Measurements from ENCODE around the gene RBPMS2. TPM values are rescaled to one million over a fixed set of nuclear protein-coding genes. Genes with fewer than 3 reads are reported as not detected.
A peak's percentile ranks its signal among the peaks of the same experiment; 100 is the strongest.
"Not testable (repeated sequence)": the region's sequence is repeated elsewhere in the genome, so short reads cannot be mapped to it uniquely, and the experiment has no call there.

RBPMS2 gene
- polyA plus RNA-seq, 2 of the 4 experiments (the other 2 are of a cell fraction) = 3.0 to 8.7 TPM

- ChIA-PET CTCF (interaction anchor here (0.7 to 25.0 kb wide), 7 partner anchors 7 to 123 kb away, joined by 3 to 962 read pairs (median 9); no protein-coding TSS in a partner anchor), POLR2A (no interaction called here)
- WGBS (ENCODE audit: missing lambda C conversion rate) = 73% methylated on average over 1 of the region's 1 CpG
- no peak overlapping the region for H3K4me2 ChIP-seq
- FAIRE-seq (no peak), DNase-seq (ENCODE audit: low read depth in 1 of 2, low spot score in 1 of 2) (no peak), ATAC-seq (no peak)
- no peak for TF ChIP-seq CTCF (IDR thresholded peaks at IDR 0.05)
- TF ChIP-seq BCL3 (IDR thresholded peaks at IDR 0.05) = no peak
- TF ChIP-seq REST (IDR thresholded peaks at IDR 0.05) = no peak
- no peak for TF ChIP-seq E2F6 (IDR thresholded peaks at IDR 0.05; ENCODE audit: borderline replicate concordance, low read depth)
- no peak for TF ChIP-seq ZSCAN20 (CRISPR knock-in tag; IDR thresholded peaks at IDR 0.05)
- no peak for TF ChIP-seq TP53 (CRISPR knock-in tag; IDR thresholded peaks at IDR 0.05)
- H3K4me1 ChIP-seq = peaks cover 7% of the 10 kb centered on the region; the same call in 1 of the 3 replicates
- H3K9me3 ChIP-seq = no peaks in the 10 kb centered on the region
- H3K27ac ChIP-seq = no peak overlapping the region
- H3K4me3 ChIP-seq = no peak overlapping the region
These were observed 28.1 kb upstream of the RBPMS2 start for GRCh38 chr15:64803526-64803925.

GRCh38 chr15:64800476-64800875 lies 25.1 kb upstream of the RBPMS2 start:
- ChIA-PET CTCF (interaction anchor here (0.7 to 25.0 kb wide), 4 partner anchors 10 to 232 kb away, joined by 4 to 962 read pairs (median 24); no protein-coding TSS in a partner anchor), POLR2A (no interaction called here)
- H3K4me1 ChIP-seq = peaks cover 7% of the 10 kb centered on the region; the same call in 1 of the 3 replicates
- ATAC-seq = peak; percentile 30 to 56; a peak in 4 of 6 replicates
- H3K27ac ChIP-seq = no peak overlapping the region
- H3K4me3 ChIP-seq = no peak overlapping the region
- WGBS (ENCODE audit: missing lambda C conversion rate) = 29% methylated on average over 2 of the region's 2 CpGs
- no peak for FAIRE-seq
- DNase-seq (ENCODE audit: low read depth in 1 of 2, low spot score in 1 of 2) = peak in 1 of 2 experiments; percentile 33
- TF ChIP-seq EHMT2 (IDR thresholded peaks at IDR 0.05; ENCODE audit: low read depth) (no peak), FOXS1 (CRISPR knock-in tag; IDR thresholded peaks at IDR 0.05) (no peak), HDAC2 (IDR thresholded peaks at IDR 0.05) (no peak), RARB (CRISPR knock-in tag; IDR thresholded peaks at IDR 0.05) (no peak), MAFK (IDR thresholded peaks at IDR 0.05; ENCODE audit: partially characterized antibody) (no peak), POLR2AphosphoS2 (conservative IDR thresholded peaks at IDR 0.05; ENCODE audit: low read length) (no peak), KDM5A (IDR thresholded peaks at IDR 0.05) (no peak), ZSCAN20 (CRISPR knock-in tag; IDR thresholded peaks at IDR 0.05) (no peak), CEBPB (IDR thresholded peaks at IDR 0.05) (no peak)
- H3K9me3 ChIP-seq = no peaks in the 10 kb centered on the region
- no peak overlapping the region for H3K4me2 ChIP-seq

GRCh38 chr15:64798905-64799304 lies 23.5 kb upstream of the RBPMS2 start:
- CTCF ChIA-PET; H3K4me3 ChIP-seq; FAIRE-seq; H3K9me3 ChIP-seq; H3K4me2 ChIP-seq; H3K4me1 ChIP-seq; DNase-seq (ENCODE audit: low read depth in 1 of 2, low spot score in 1 of 2); ATAC-seq; POLR2A ChIA-PET; H3K27ac ChIP-seq: not testable (repeated sequence)
- 63% methylated on average over 6 of the region's 29 CpGs for WGBS (ENCODE audit: missing lambda C conversion rate)

GRCh38 chr15:64795921-64796320 lies 20.5 kb upstream of the RBPMS2 start:
- CTCF ChIA-PET = interaction anchor here (1.0 to 5.2 kb wide), 3 partner anchors 11 to 24 kb away, joined by 3 to 35 read pairs (median 3); no protein-coding TSS in a partner anchor
- H3K9me3 ChIP-seq; POLR2A ChIA-PET; H3K4me2 ChIP-seq; ATAC-seq; H3K27ac ChIP-seq; FAIRE-seq; DNase-seq (ENCODE audit: low read depth in 1 of 2, low spot score in 1 of 2); H3K4me3 ChIP-seq; H3K4me1 ChIP-seq: not testable (repeated sequence)
- 87% methylated on average over 9 of the region's 9 CpGs for WGBS (ENCODE audit: missing lambda C conversion rate)
